OCI-LY7 (cell line): ENCODE results near the gene SPOCK1. TPM values are rescaled to one million over a fixed set of nuclear protein-coding genes. Genes with fewer than 3 reads are reported as not detected.

Experiments used
- BruUV-seq: library from RNA; stranded (reverse); fragments of 400-500 nt; replicated peaks from 2 replicates; lab custom pipeline; 2021; lab: Mats Ljungman, UMichigan
- CTCF ChIA-PET: fragments of 300-600 bp; sonication (Branson Sonifier 250); formaldehyde crosslinking; loops from one replicate; lab custom pipeline; 2022; ENCODE audit warnings: antibody characterized with exemption; ENCODE audit not compliant: unreplicated experiment; lab: Charles Lee
- POLR2A ChIA-PET: fragments of 300-600 bp; sonication (Branson Sonifier 250); formaldehyde crosslinking; loops from one replicate; lab custom pipeline; 2022; ENCODE audit warnings: antibody characterized with exemption; lab: Charles Lee
- DNase-seq: peaks from one replicate; pipeline ENCODE4 v3.0.0-alpha.2; 2015; ENCODE audit warnings: low spot score
- H2AFZ ChIP-seq: fragments of 200-600 bp; sonication (generic), shearing (Covaris generic); 2 replicates; pipeline ENCODE4 v1.6.1; 2014; ENCODE audit warnings: mild to moderate bottlenecking, antibody characterized with exemption, low read length, moderate library complexity
- H3K27ac ChIP-seq: fragments of 200-600 bp; sonication (generic); 2 replicates; pipeline ENCODE4 v1.5.1; 2014; ENCODE audit warnings: mixed run types, low read depth, mild to moderate bottlenecking, moderate library complexity, low read length, inconsistent platforms; ENCODE audit not compliant: poor library complexity, severe bottlenecking
- H3K36me3 ChIP-seq: fragments of 200-600 bp; sonication (generic); 2 replicates; pipeline ENCODE4 v1.6.1; 2014; ENCODE audit warnings: mild to moderate bottlenecking, antibody characterized with exemption, low read length, moderate library complexity, mixed read lengths; ENCODE audit not compliant: insufficient read depth
- H3K4me1 ChIP-seq: fragments of 200-600 bp; sonication (generic); 2 replicates; pipeline ENCODE4 v1.5.1; 2014; ENCODE audit warnings: mild to moderate bottlenecking, low read length; ENCODE audit not compliant: insufficient read depth, poor library complexity, severe bottlenecking
- H3K4me2 ChIP-seq: fragments of 200-600 bp; sonication (generic); 2 replicates; pipeline ENCODE4 v1.6.1; 2014; ENCODE audit warnings: mild to moderate bottlenecking, low read length
- H3K4me3 ChIP-seq: fragments of 200-600 bp; sonication (generic); 2 replicates; pipeline ENCODE4 v1.5.1; 2014; ENCODE audit warnings: mild to moderate bottlenecking, low read depth, low read length; ENCODE audit not compliant: poor library complexity, severe bottlenecking
- H3K79me2 ChIP-seq: fragments of 200-600 bp; sonication (generic); 2 replicates; pipeline ENCODE4 v1.6.1; 2016; ENCODE audit warnings: low read depth, mild to moderate bottlenecking, low read length, moderate library complexity, mixed read lengths; ENCODE audit not compliant: insufficient read depth
- H3K9me2 ChIP-seq: fragments of 200-600 bp; sonication (generic); 2 replicates; pipeline ENCODE4 v1.6.1; 2016; ENCODE audit warnings: mild to moderate bottlenecking, low read length, mixed read lengths; ENCODE audit not compliant: insufficient read depth
- H3K9me3 ChIP-seq: fragments of 200-600 bp; sonication (generic); 2 replicates; pipeline ENCODE4 v1.6.1; 2014; ENCODE audit warnings: mild to moderate bottlenecking, mixed run types, low read length, mixed read lengths
- H4K20me1 ChIP-seq: fragments of 200-600 bp; sonication (generic); 2 replicates; pipeline ENCODE4 v1.6.1; 2014; ENCODE audit warnings: mild to moderate bottlenecking, antibody characterized with exemption, low read length, moderate library complexity, mixed read lengths; ENCODE audit not compliant: insufficient read depth
- EZH2phosphoT487 ChIP-seq: fragments of 200-600 bp; sonication (generic); IDR thresholded peaks from 2 replicates; pipeline ENCODE4 v1.6.1; 2018; ENCODE audit warnings: low read depth, borderline replicate concordance, mild to moderate bottlenecking, mixed run types, antibody characterized with exemption, low read length, moderate library complexity, mixed read lengths
- intact Hi-C: fragments of 100-400 bp; cut with micrococcal nuclease; formaldehyde crosslinking; loops from one replicate; pipeline ENCODE4 v1.10.0; 2022; ENCODE audit not compliant: unreplicated experiment
- total RNA-seq, 2 experiments: library from RNA; depleted of rRNA in 1 of 2; stranded (reverse); fragments of >200 nt in 1 of 2; shearing (Covaris generic) in 1 of 2; gene quantifications; 2 replicates each; pipeline ENCODE4 v1.2.3, GENCODE V29; 2014 to 2022
- TF ChIP-seq, protein P1 (sequence below): fragments of 200-600 bp; sonication (generic); conservative IDR thresholded peaks from 2 replicates; pipeline ENCODE4 v1.5.1; 2014; ENCODE audit warnings: mild to moderate bottlenecking, antibody characterized with exemption, low read length, moderate library complexity, mixed read lengths

The SPOCK1 gene
- total RNA-seq, 2 experiments from 2014 or later: 0.29 to 1.5 TPM

DNA sequence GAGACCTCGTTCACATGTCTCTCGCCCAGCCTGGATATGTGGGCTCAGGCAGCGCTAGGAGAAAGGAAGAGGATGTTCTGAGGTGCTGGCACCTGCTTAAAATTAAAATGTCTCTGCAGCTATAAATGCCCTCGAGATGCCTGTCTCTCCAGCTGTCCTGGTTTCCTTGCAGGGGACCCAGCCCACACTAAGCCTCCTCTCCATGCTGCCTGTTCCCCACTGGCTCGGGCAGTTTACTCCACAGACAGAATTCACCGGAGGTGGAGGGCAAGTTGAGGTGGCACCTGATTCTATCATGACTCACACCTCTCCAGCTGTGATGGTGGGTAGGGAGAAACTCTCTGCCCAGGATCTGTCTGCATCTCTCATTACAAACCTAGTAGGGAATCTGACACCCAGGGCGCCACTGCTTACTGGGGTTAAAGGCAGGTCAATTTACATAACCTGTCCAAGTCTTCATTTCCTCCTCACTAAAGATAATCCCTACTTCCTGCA is 420.9 kb downstream of the SPOCK1 start:
- H2AFZ ChIP-seq: peak overlapping the region; percentile 56; the same call in 1 of the 2 replicates
- H3K9me2 ChIP-seq: no peaks in the 10 kb centered on the region
- BruUV-seq: no TSS peak
- CTCF ChIA-PET: interaction anchor here (1.0 to 1.1 kb wide), 2 partner anchors 14 to 21 kb away, joined by 3 to 4 read pairs; no protein-coding TSS in a partner anchor
- no peak for DNase-seq
- peaks cover 64% of the 10 kb centered on the region for H3K4me1 ChIP-seq
- peak overlapping the region; percentile 34 for H3K4me3 ChIP-seq
- no peaks in the 10 kb centered on the region for H3K36me3 ChIP-seq
- no peaks in the 10 kb centered on the region for H3K79me2 ChIP-seq
- peak overlapping the region; percentile 33 for H3K4me2 ChIP-seq
- H4K20me1 ChIP-seq: no peaks in the 10 kb centered on the region
- intact Hi-C loops: loop anchor here (5.0 to 10.0 kb wide), 3 partner anchors 273 to 913 kb away; partner anchors contain the start of gene HNRNPA0
- H3K27ac ChIP-seq: peak overlapping the region; percentile 100
- TF ChIP-seq EZH2phosphoT487: no peak
- TF ChIP-seq, protein P1, sequence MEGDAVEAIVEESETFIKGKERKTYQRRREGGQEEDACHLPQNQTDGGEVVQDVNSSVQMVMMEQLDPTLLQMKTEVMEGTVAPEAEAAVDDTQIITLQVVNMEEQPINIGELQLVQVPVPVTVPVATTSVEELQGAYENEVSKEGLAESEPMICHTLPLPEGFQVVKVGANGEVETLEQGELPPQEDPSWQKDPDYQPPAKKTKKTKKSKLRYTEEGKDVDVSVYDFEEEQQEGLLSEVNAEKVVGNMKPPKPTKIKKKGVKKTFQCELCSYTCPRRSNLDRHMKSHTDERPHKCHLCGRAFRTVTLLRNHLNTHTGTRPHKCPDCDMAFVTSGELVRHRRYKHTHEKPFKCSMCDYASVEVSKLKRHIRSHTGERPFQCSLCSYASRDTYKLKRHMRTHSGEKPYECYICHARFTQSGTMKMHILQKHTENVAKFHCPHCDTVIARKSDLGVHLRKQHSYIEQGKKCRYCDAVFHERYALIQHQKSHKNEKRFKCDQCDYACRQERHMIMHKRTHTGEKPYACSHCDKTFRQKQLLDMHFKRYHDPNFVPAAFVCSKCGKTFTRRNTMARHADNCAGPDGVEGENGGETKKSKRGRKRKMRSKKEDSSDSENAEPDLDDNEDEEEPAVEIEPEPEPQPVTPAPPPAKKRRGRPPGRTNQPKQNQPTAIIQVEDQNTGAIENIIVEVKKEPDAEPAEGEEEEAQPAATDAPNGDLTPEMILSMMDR: no peak
- no peaks in the 10 kb centered on the region for H3K9me3 ChIP-seq
- POLR2A ChIA-PET: interaction anchor here (0.6 to 1.8 kb wide), 9 partner anchors 8 to 1099 kb away, joined by 3 to 6 read pairs (median 4); no protein-coding TSS in a partner anchor

DNA sequence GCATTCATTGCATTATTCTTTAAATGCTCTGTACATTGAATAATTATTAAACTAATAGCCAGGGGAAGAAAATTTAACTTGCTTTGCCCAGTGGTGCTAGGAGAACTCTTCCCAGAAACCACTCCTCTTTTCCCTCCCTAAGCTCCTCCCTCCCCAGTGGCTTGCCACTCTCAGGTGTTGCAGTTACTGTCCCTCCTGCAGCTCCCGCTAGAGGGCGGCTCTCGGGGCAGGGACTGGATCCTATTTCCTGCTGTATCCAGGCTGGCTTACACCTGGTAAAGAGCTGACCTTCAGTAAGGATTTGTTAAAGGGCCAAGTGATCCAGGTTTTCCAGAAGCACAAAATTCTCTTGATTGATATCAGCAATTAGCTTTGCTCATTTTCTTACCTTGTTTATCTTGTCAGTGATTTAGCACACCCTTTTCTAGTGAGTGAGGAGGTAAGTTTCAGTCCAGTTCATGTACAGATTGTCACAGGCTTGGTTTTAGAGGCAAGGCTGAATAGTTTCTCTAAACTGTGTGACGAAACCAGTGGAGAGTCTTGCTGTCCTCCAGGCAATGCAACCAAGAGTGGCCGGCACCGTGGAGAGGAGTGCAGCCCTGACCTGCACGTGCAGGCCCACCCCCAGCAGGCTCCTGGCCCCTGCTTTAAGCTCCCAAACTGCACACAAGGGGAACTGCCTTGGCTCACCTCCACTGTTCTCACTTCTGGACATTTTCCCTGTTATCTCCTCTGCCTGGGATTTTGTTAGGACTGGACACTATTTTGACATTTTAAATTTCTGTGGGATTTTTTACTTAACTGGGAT is 423.8 kb downstream of the SPOCK1 start:
- Histone ChIP-seq H3K9me3 (no peaks in the 10 kb centered on the region; the same call in 1 of the 2 replicates), H3K4me3 (no peak overlapping the region), H3K4me2 (peak overlapping the region; percentile 47), H2AFZ (peak overlapping the region; percentile 87), H3K9me2 (no peaks in the 10 kb centered on the region), H3K27ac (peak overlapping the region; percentile 100), H3K79me2 (no peaks in the 10 kb centered on the region), H3K4me1 (peaks cover 91% of the 10 kb centered on the region), H3K36me3 (no peaks in the 10 kb centered on the region), H4K20me1 (no peaks in the 10 kb centered on the region)
- POLR2A ChIA-PET: interaction anchor here (0.7 to 8.4 kb wide), 4 partner anchors 10 to 18 kb away, joined by 3 to 126 read pairs (median 4); no protein-coding TSS in a partner anchor
- DNase-seq: peak; percentile 85
- CTCF ChIA-PET: interaction anchor here (0.8 to 1.4 kb wide), 4 partner anchors 10 to 18 kb away, joined by 3 to 4 read pairs (median 4); no protein-coding TSS in a partner anchor
- TF ChIP-seq, protein P1: peak; percentile 97
- no peak for TF ChIP-seq EZH2phosphoT487
- no TSS peak for BruUV-seq
- intact Hi-C loops: loop anchor here (1.0 to 10.0 kb wide), 4 partner anchors 145 to 911 kb away; partner anchors contain the start of gene HNRNPA0
